Stromal cell of bone marrow (primary cell): ENCODE measurements around the gene CLDN24.
A peak's percentile ranks its signal among the peaks of the same experiment; 100 is the strongest.

Experiments
- DNase-seq: peaks from one replicate; pipeline ENCODE4 v3.0.0-alpha.2; 2012; ENCODE audit warnings: low read depth

Gene CLDN24

DNA sequence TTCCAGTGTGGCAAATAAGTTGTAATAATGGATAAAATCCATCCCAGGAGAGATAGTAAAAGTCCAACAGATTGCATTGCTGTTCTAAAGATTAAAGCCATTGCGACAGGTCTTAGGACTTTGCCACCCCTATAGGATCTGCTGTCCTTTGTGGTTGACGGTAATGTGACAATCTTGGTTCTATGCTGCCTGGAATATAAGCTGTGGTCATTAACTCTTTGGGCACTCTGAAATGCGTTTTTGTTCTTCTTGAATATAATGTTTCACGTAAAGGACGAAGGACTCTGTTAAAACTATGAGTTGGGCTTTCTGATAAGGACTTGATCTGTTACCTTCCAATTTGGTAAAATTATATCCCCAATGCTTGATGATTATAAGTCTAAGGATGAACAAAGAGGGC, at the start of gene CLDN24:
Gene CLDN24, minus strand, starts transcription at position 101 of the 400 bp plus-strand sequence. Its CDS starts 0 bp downstream, at position 101.
- no peak for DNase-seq

GRCh38 chr4:183370786-183371185, 48.6 kb upstream of the CLDN24 start:
- DNase-seq: no peak

GRCh38 chr4:183369073-183369472, 46.8 kb upstream of the CLDN24 start:
- DNase-seq: no peak

DNA sequence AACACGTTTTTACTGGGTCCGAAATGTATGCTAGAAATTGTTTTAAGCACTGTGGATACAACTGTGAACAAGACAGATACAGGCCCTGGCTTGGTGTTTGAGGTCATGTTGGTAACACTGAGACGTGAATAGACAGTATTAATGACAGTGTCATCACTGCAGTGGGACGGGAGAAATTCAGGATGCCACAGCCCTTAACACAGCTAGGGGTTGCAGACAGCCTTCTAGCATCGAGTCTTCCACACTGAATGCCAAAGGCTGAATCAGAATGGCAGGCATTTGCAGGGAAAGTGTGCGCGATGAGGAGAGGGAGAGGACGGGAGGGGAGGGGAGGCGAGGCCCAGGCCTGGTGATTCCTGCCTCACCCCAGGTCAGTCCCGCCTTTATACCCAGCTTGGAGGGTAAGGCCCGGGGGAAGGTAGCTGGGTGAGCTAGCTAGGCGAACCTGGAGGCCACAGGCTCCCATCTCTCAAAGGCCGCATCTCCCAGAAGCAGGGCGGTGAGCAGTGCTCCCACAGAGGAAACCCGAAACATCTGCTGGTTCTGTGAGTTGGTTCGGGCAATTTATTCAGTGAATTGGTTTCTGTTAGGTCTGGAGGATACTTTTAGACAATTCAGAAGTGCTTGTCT, 44.1 kb upstream of the CLDN24 start:
- DNase-seq: no peak

- DNase-seq: no peak
Measured at GRCh38 chr4:183364025-183364424, 41.8 kb upstream of the CLDN24 start.

DNA sequence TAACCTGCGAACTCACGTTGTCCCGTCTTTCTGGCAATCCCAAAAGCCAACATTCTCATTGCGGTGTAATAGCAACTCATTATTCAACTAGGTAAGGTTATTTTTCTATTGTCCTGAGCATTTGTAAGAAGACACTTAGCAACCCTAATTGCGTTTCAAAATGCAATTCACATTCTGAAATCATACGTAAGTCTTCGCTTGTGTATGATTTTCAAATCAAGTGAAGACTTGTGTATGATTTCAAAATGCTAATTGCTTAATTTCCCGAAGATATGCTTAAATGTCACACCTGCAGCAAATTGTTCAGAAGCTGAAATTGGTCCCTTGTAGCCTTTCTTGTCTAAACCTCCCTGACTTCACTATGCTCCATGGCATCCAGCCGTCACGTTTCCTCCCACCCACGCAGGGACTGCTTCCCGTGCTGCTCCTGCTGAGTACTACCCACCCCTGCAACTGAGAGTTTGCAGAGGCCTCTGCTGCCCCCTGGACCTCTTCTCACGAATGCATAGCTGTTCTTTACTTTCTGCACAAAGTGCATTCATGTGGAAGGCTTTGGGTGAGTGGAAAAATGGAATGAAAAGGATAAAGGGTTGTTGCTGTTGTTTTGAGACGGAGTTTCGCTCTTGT, 40.8 kb upstream of the CLDN24 start:
- no peak for DNase-seq

DNA sequence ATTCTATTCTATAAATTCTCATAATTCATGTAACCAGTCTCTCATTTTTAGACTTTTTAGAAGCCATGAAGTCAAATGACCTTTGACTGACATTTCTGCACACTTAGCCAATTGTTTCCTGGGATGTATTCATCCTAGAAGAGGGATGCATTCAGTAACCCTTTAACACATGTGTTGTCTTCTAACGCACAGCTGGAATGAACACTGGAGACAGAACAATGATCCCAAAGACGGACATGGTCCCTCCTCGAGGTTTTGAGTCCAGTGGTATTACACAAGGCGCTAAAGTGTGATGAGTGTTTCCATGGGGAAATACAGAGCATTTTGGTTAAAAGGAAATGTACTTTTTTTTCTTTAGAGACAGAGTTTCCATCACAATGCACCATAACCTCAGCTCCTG, 39.8 kb upstream of the CLDN24 start:
- no peak for DNase-seq

DNA sequence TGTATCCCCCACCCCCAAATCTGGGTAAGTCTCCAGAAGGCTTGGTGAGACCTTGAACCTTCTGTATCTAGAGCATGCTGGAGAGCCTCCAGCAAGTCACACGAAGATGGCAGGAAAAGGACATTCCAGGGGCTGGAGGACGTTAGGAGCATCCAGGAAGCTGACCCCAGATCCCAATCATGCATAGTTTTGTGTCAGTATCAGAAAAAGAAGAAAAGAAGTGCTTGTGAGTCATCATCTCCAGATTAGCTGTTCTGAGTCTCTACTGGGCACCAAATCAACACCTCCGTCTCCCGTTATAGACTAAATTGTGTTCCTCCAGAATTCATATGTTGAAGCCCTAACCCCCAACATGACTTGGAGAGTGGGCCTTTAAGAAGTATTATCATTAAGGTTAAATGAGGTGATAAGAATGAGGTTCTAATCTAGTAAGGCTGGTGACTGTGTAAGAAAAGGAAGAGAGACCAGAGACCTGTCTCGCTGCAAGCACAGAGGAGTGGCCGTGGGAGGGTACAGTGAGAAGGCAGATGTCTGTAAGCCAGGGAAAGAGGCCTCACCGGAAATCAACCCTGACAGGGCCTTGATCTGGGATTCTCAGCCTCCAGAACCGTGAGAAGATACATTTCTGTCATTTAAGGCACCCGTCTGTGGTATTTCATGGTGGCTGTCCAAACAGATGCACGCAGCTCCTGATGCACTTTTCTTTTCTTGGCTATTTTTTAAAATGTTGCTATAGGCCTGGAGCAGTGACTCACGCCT, 38.1 kb upstream of the CLDN24 start:
- no peak for DNase-seq

- DNase-seq: no peak
Measured at GRCh38 chr4:183358215-183358755, 36.1 kb upstream of the CLDN24 start.

DNA sequence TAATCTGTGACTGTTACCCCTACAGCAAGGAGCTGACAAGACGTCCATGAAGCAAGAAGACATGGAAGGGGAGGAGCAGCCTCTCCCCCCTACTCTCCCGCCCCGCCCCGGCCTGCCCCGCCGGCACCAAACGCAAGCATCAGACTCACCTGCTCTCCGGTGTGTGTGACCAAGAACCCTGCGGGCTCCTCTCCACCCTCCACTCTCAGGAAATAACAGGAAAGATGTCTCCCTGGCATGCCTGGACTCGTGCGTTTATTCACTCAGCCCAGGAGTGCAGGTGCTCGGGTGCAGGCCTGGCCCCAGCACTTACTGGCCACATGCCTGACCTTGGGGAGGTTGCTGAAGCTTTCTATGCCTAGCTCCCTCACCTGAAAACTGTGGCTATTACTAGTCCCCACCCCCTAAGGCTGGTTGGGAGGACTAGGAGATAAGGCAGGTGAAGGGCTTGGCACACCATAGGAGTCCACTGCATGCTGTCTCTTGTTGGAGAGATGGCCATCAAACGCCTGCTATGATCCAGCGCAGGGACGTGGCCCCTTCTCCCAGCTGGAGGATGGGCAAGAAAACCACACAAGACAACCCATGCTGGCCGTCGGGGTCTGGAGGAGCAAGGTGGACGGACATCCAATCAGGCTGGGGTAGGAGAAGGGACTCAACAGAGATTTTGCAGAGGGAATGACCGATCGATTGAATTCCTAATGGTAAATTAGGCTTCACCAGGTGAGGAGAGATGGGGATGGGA, 34.9 kb upstream of the CLDN24 start:
- no peak for DNase-seq

DNA sequence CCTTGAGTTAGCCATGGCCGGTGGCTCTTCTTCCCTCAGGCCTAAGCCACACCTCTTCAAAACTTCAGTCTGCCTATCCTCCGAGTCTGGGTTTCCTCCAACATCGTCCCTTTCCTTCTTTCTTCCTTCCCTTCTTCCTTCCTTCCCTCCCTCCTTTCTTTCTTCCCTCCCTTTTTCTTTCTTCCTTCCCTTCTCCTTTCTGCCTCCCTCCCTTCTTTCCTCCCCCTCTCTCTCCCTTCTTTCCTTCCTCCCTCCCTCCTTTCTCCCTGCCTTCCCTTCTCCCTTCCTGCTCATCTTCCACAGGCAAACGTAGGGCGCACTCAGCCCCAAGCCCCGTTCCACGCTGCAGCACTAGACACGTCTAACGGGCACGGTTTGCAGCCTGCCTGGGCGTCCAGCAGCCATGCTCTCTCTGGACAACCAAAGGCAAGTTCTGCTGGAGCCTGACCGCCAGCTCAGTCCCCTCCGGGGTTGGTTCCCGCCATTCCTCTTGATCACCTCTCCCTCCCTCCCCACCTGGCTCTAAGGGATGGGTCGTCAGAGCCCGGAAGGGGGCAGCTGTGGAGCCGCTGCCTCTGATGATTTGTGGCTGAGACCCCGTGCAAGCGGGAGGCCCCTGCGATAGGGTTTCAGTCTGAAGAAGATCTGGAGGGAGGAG, 34.1 kb upstream of the CLDN24 start:
- no peak for DNase-seq

DNA sequence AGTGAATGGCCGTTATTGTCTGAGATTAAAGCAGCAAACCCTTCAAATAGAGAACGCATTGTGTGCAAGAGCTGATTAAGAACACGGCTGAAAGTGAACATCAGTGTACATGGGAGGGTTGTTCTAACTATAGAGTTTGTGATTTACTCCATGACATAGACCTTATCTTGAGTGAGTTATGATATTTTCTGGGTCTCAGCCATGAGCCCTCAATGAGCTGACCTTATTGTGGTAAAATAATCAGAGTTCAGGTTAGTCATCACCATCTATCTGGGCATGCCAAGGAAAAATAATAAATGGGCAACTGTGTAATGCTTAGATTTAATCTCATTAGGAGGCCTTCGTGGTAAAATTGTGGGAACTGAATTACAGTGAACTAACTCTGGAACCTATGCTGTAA, 33.2 kb upstream of the CLDN24 start:
- DNase-seq: peak; percentile 61

DNA sequence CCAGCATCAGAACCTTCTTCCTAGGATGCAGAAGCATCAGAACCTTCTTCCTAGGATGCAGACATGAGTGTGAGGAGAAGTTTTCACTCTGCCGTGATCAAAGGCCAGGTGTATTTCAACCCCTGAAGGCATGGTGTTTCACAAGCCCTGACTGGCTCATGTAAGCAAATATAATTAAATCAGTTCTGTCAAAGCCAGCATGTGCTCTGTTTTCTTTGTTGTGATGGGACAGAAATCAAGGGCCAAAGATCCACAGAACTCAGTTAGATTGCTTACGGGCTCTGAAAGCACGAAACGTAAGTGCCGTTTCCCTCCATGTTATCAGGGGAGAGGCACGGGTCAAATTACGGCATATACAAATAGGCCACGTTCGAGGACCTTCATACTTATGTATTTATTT, 32.0 kb upstream of the CLDN24 start:
- DNase-seq: no peak

DNA sequence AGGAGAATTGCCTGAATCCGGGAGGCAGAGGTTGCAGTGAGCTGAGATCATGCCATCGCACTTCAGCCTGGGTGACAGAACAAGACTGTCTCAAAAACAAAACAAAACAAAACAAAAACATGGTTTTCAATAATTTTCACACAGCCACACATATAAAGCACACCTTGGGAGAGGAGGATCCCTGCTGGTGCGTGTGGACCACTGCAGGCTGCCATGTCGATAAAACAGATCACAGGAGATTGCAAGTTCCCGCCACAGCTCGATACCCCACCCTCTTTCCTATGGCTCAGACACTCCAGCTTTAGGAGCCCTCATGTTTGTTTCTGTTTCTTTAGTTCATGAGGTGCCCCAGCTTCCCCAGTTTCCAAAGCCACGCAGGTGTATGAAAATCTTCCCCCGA, 31.3 kb upstream of the CLDN24 start:
- DNase-seq: no peak

GRCh38 chr4:183352546-183352945, 30.3 kb upstream of the CLDN24 start:
- DNase-seq: no peak

DNA sequence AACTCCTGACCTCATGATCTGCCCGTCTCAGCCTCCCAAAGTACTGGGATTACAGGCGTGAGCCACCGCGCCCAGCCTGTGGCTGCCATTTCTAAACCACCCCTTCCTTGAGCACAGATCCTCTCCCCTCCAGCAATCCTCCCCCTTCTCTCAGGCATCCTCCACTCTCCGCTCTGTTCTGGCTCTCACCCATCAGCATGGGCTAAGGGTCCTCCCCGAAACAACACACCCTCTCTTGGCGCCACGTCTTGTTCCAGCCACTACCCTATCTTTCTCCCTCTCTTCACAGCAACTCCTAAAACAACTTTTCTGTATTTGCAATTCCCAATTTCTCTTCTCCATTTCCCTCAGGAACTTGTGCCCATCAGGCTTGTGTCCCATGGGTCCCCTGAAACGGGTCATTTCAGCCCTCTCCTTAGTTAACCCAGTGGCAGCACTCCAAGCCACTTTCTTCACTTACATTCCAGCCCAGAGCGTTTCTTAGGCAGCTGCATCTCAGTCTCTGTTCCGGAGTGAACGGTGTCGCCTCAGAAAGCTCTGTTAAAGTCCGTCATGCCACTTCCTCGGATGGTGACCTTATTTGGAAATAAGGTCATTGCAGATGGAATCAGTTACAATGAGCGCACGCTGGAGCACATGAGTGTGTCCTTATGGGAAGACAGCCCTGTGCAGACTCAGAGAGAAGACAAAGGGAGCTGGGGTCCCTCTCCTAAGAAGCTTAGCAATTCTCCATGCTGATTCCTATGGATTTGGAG, 28.3 kb upstream of the CLDN24 start:
- DNase-seq: no peak

- DNase-seq: no peak
Measured at GRCh38 chr4:183349673-183350072, 27.4 kb upstream of the CLDN24 start.

GRCh38 chr4:183348706-183349659, 26.8 kb upstream of the CLDN24 start:
- peak; percentile 78 for DNase-seq

- no peak for DNase-seq
Measured at GRCh38 chr4:183348136-183348535, 25.9 kb upstream of the CLDN24 start.

- no peak for DNase-seq
Measured at GRCh38 chr4:183347566-183347965, 25.3 kb upstream of the CLDN24 start.
